ENCODE data around the gene RBP3. TPM values are rescaled to one million over a fixed set of nuclear protein-coding genes. Genes with fewer than 3 reads are reported as not detected.
A peak's percentile ranks its signal among the peaks of the same experiment; 100 is the strongest.
"Not testable (repeated sequence)": the region's sequence is repeated elsewhere in the genome, so short reads cannot be mapped to it uniquely, and the experiment has no call there.

Gene RBP3
- total RNA-seq, 1 donor from 2014 or later, result not detected

DNA sequence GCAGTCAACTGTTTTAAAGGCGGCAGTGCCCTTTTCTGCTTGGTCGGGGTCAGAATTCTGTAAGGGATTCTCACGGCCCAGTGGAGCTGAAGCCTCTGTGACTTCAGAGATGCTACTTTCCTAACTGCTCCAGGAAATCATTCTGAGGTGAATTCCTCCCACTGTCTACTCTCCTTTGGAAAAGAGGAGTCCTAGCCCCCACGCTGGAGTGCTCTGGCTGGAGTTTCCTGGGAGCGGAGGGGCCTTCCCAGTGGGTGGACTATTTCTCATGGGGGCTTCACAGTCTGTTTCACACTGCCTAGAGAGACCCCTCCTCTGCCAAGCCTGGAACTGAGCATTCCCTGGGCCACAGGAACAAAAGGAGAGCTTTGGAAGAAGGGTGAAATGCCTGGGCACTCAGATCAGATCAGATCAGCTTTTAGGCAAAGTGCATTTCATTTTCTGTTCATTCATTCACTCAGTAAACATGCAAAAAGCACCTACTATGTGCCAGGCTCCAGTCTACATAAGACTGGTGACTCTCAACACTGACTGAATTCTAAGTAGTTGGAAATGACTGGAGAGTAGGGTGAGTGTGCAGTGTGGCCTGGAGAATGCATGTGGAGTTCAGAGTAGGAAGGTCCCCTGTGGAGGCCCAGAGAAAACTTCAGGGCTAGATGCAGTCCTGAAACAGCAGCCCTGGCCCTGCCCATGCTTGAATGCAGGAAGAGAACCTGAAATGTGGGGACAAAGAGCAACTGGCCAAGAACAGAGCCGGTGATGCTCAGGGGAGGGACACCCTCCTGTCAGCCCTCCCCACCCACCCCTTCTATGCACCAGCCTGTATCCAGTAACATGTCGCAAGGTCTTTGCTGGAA, 23.7 kb downstream of the RBP3 start:
- DNase-seq (ENCODE audit: low read depth), result no peak

DNA sequence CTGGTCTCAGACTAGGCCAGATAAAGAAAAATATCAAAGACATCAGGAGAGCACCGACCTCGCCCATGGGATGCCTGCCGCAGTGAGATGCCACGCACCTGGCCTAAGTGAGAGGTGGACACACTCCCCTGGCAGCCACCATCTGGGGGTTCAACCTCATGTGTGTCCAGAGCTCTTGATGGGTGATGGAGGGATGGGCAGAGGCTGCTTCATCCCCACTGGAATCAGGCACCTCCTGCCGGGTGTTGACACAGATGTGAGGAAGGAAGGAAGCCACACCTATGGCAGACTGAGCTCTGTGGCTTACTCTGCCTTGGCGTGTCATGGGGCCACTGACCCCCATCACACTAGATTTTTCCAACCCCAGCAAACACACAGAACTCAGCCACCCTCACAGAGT, 24.6 kb downstream of the RBP3 start:
- no peak for DNase-seq (ENCODE audit: low read depth)

DNA sequence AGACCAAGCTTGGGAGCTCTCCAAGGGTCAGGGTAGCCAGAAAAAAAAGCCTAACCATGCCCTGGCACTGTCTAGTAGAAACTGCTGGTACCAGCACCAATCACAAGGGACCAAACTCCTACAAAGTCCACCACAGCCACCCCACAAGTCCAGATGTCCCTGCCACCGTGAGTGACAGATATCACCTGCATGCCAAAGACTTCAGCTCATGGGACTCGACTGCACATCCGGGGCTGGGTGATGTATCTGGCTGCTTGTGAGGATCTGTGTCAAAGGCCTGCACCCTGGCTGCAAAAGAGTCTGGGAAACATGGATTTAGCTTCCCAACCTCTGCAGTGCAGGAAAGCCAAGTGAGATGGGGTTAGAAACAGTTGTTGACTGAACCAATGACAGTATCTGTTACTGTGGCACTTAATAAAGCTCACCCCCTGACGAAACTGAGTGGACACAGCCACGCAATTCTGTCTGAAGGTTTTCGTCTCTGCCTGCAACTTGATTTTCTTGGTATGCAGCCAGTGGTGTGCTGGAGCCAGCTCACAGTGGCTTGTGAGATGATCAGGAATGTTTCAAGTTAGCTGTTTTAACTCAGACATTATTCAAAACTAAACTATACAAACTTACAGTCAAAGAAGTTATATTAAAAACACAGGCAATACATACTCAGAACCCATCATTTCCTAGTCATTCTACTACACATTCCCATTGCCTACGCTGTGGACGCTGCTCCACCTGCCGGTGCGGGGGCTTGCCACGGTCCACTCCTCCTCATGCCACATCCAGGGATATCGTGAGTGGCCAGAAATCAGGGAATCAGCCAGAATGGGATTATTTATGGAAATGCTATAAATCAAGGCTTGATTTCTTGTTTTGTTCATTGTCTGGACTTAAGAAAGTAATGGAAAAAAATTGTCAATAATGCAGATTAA, 26.7 kb downstream of the RBP3 start:
- DNase-seq (ENCODE audit: low read depth), result no peak

DNA sequence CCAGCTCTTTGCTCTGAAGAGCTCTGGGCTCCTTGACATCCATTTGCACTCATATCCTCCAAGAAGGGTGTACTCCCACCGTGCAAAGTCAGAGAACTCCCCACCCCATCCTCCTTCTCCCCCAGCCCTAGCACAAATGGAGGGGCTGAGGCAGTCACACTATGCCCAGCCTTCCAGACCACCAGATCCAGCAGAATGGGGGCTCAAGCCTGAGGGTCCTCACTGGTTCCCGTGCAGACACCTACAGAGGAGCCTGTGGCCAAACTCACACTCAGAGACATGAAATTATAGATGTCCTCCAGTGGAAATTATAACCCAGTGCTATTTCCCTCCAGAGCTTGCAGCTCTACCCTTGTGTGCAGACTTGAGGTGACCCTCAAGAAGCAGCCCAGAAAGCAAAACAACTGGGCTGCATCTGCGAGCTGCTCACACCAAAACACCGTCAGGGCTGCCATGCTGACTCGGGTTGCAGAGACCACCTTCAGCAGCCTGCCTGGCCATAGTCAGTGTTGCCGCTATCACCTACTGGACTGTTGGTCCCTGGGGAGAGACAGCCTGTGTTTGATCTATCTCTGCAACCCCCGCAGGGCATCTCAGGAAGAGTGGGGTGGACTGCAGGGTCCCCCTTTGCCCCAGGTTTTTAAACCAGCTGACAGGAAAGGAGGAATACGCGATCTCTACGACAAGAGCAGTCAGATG, 28.5 kb downstream of the RBP3 start:
- no peak for DNase-seq (ENCODE audit: low read depth)

DNA sequence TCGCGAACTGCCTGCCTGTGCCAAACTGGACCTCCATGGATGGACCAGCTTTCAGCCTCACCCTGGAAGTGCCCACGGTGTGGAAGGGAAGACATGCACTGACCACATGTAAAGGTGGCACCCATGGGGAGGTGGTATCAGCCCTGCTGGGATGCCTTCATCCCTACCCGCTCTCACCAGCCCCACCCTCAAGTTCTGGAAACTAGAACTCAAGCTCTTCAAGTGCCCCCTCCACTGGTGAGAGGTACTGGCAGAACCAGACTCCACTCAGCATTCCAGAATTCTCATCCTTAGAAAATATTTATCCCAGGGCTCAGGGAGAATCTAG, 30.0 kb downstream of the RBP3 start:
- DNase-seq (ENCODE audit: low read depth), result no peak

DNA sequence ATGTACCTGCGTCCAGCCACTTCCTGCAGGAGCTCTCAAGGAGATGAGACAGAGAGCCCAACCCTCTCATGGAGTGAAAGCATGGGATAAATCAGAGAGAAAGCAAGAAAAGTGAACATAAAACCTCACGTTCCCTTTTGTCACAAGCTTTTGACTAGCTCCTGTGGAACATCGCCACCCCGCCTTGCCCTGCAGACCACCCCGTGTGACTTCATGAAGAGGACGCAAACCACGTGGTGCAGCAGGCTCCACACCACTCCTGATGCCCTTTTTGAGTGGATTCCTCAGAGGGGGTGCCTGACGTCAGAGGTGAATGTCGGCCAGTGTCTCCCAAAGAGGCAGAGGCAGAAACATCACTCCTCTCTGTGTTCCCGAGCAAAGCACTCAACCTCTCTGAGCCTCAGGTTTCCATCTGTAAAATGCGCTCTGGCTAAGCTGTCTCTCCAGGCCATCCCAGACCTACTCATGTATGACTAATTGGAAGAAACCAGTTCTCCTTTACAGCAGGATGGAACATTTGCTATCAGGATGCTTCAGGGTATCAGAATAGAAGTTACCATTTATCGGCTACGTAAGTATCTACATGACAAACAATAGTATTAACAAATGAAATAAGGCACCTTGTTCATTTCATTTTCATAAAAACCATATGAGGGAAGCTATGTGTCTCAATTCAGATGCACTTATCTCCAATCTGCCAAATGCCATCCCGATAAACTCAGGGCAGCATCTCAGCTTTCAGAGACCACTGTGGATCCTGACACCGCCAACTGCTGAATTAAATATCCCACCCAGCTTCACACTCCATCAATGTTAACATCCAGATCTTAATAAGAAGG, 30.7 kb downstream of the RBP3 start:
- DNase-seq (ENCODE audit: low read depth), result no peak

DNA sequence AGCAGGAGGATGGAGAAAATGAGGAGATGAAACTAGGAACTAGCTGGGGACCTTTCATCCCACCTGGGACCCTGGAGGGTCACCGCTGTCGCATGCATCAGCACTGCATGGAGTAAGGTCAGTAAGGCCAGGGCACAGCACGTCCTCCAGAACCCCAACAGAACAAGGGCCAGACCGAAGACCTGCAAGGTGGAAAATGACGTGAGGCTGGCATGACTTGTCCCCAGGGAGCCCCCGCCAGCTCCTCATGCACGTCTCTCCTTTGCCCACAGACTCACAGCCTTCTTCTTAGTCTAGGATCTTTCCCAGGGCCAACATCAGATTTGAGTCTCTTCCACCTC, 31.3 kb downstream of the RBP3 start:
- no peak for DNase-seq (ENCODE audit: low read depth)

DNA sequence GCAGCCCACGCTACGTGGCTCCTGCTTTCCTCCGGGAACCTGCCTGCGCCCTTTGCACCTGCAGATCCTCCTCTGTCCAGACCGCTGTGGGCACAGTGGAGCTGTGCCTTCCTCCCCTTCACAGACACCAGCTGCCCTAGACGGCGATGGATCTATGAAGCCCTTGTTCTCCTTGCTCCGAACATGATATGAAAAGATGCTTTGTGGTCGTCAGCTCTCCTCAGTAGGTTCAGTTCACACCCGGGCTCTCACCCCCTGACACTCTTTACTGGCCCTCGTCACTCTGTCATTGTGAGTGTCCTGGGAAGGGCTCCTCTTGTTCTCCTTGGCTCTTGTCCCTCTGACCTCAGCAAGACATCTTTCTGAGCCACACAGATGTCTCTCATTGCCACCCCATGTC, 31.7 kb downstream of the RBP3 start:
- DNase-seq (ENCODE audit: low read depth), result no peak

DNA sequence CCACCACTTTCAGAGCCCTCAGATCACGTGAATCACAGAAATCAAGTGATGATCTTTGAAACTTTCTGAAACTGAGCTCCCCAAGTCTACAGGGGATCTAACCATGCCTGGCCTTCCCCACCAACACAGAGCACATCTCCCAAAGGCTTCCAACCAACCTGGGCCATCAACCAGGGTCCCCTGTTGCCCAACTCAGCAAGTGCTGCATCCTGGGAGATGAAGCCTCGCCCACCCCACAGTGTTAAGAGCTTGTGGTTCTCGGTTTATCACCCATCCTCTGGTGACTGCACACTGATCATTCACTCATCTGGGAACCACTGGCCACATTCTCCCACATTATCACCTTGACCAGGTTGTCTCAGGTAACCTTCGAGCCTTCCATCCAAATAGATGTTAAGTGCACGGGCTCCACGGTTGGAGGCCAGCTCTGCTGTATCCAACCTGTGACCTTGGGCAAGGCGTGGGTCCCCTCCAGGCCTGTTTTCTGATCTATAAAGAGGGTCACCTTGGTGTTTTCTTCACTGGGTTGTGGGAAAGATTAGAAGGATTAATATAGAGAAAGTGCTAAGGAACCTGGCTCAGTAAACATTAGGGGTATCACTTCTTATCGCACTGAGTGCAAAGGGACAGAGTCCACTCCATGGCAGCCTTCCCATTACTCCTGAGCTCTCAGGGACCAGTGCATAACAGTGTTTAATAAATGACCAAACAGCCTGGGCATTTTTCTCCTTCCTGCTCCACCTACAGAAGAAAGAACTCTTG, 32.4 kb downstream of the RBP3 start:
- DNase-seq (ENCODE audit: low read depth), result peak; percentile 45

DNA sequence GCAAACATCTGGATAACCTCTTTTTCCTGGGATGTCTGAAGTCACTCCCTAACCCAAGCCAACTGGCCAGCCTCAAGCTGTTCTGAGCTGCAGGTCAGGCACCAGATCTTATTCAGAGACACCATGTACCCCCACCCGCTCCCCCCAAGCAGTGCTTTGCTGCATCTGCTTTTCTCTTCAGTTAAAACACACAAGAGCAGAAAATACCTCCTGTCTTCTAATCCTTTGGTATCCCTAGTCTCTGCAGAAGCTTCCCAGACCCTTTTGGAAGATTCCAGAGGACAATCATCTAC, 32.9 kb downstream of the RBP3 start:
- no peak for DNase-seq (ENCODE audit: low read depth)

DNA sequence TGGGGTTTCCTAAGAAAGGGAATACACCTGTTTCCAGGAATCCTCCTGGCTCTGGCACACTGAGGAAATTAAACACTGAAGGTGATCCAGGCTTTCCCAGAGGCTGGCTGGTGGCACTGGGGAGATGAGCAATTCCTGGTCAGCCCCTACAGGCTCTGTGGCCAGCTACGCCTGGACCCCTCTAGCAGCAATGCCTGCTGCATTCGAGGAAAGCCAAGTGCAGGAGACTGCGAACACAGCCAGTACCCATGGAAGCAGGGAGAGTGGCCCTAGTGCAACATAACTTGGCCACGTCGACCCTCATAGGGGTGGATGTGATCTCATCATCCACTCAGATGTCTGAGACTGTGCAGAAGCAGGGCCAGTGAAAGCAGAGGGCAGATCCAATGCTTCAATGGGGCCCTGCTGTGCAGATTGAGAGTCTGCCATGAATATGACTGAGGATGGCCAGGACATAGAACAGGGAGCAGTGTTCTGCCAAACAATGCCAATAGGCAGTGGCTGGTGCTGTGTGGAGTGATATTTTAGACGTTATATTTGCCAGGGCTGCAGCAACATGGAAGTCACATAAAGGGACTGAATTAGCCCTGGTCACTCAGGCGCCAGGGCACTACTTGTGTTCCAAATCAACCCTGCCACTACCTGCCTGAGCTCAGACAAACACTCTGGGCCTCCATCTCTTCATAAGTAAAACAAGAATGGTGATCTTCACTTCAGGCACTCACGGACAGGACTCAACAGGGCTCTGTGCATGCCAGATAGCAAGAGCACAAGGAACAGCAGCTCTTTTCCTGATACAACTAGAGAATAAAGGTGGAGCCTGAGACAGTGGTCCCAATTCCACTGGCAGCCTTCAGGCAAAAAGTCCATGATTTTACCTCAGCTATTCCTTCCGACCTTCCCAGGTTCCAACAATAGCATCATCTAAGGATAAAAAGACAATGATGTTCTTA, 33.5 kb downstream of the RBP3 start:
- no peak for DNase-seq (ENCODE audit: low read depth)

DNA sequence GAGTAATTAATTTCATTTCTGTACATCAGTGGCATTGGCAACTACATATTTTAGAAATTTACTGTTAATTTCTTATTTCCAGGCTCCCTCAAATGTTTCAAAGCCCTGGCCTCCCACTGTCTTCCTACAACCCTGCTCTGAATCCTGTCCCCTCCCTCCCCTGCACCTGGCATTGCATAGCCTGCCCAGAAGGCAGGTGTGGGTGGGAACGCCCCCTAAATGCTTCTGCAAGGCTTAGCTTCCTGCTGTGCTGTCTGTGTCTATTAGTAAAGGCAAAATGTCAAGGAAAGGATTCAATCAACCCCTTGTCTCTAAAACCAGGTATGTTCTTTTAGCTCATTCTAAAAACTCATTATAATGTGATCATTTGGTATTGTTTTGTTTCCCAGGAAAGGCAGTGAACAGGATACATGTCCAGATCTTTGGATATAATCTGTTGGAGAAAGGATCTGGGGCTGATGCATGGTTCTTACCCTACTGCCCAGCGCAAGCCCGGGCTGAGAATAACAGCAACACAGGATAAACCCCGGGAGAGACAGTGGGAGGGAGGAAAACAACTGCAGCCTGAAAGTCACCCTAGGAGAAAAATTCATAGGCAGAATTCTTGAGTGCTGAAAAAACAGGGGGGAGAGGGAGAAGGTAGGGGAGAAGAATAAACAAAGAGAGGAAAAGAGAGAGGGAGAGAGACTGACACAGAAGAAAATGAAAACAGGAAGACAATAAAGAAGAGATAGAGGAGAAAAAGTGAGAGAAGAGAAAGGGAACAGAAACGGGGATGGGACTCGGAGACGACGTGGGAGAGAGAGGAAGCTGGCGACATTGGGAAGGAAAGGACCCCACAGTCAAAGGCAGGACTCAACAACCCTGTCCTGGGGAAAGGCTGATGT, 35.3 kb downstream of the RBP3 start:
- no peak for DNase-seq (ENCODE audit: low read depth)

DNA sequence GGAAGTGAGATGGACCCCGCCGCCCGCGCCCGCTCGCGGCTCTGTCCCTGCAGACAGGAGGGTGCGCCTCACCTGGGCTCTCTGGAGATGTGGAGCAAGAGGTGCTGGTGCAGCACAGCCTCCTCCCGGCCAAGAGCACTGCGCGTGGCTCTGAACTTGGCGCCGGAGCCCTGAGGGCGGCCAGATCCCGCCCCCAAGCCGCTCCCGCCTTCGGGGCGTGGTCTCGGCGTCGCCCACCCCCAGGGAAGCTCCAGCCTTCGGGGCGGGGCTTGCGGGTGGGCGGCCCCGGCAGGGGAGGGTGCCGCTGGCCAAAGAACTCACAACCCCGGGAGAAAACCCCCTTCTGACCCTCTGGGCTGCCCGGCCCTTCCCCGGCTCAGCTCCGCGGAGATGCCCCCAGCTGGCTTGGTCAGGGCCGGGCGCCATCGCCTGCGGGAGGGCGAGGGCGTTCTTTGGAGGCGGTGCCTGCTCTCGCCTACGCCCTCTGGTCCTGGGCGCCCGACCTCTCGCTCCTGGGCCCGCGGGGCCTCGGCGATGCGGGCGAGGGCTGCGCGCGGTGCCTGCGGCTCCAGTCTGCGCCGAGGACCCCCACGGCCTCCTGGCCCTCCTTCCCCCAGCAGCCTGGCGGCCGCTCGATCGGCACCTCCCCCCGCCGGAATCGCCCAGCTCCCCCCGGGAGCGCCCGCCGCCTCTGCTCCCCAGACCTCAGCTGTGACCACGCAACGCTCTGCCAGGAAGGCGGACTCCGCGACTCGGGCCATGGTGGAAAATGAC, 36.2 kb downstream of the RBP3 start, which contains the start of gene ZNF488:
Gene ZNF488, minus strand, starts transcription at position 146 of the 774 bp plus-strand sequence. CDS start 15,464 bp downstream, outside the sequence.
- DNase-seq (ENCODE audit: low read depth), result peak; percentile 51

DNA sequence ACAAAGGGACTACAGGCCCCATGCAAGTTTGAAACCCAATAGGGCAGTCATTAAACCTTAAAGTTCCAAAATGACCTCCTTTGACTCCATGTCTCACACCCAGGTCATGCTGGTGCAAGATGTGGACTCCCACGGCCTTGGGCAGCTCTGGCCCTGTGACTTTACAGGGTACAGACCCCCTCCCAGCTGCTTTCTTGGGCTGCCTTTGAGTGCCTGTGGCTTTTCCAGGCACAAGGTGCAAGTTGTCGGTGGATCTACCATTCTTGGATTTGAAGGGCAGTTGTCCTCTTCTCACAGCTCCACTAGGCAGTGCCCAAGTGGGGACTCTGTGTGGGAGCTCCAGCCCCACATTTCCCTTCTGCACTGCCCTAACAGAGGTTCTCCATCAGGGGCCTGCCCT, 37.9 kb downstream of the RBP3 start:
- not testable (repeated sequence) for DNase-seq (ENCODE audit: low read depth)

DNA sequence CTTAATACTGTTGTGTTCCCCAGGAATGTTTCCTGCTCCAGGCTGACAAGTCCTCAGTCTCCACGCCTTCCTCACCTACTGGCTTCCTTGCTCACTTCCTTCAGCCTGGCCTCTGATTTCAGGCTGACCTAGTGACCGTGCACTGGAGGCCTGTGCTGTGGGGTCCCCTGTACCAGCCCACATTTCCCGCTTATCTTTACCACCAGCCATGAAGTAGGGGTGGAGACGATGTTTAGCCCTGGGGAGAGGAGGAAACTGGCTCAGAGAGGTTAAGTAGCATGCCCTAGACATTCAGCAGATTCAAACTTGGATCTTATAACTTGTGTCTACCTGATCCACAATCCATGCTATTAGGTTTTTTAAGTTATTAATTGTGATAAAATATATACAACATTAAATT, 40.7 kb downstream of the RBP3 start:
- DNase-seq (ENCODE audit: low read depth), result no peak

DNA sequence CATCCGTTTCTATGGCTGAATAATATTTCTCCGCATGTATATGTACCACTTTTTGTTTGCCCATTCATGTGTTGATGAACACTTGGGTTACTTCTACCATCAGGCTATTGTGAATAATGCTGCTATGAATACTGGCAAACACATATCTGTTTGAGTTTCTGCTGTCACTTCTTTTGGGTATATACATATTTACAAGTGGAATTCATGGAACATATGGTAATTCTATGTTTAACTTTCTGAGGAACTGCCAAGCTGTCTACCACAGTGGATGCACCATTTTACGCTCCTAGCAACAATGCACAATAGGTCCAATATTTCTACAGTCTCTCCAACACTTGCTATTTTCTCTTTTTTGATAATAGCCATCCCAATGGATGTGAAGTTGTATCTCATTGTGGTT, 41.5 kb downstream of the RBP3 start:
- no peak for DNase-seq (ENCODE audit: low read depth)

DNA sequence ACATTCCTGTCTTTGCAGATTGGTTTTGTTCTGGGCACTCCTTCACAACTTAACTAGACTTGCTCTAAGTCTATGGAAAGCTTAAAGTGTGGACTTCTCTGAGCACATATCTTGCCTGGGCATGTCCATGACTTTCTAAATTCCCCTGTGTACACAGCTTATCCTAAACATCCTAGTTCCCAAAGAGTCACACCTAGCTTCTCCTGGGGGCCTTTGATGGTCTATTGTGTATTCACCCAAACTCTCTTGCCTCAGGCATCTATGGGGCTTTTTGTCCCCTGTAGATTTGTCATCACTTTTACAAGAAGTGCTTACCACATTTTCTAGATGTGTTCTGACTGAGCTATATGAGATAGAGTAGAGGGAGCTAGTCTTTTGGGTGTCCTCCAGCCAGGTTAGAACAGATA, 48.2 kb downstream of the RBP3 start:
- peak; percentile 13 for DNase-seq (ENCODE audit: low read depth)

DNA sequence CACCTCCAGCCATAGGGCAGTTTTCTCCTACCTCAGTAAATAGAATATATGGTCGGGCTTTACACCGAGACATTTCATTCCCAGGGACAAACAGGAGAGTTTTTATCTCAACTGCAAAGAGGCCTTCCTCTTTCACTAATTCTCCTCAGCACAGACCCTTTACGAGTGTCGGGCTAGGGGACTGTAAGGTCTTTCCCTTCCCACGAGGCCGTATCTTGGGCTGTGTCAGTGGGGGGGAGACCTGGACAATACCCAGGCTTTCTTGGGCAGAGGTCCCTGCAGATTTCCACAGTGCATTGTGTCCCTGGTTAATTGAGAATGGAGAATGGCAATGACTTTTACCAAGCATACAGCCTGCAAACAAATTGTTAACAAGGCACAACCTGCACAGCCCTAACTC, 49.1 kb downstream of the RBP3 start:
- DNase-seq (ENCODE audit: low read depth), result no peak

Measured in renal cortical epithelial cell (primary cell).